Measurements from ENCODE around the gene EXOC2. TPM values are rescaled to one million over a fixed set of nuclear protein-coding genes. Genes with fewer than 3 reads are reported as not detected.

EXOC2 gene
- total and polyA plus RNA-seq, 2 donors (not counting 1 experiment from before 2014, with no cell fraction given), result 12.2 to 45.0 TPM

- intact Hi-C loops (cut with micrococcal nuclease), result no loop called here
- POLR2A ChIA-PET, result no interaction called here
- no peak overlapping the region for H3K9ac ChIP-seq (ENCODE audit: low read length)
- H3K79me2 ChIP-seq (ENCODE audit: control insufficient read depth, insufficient read depth, low read length), result no peaks in the 10 kb centered on the region
- no peak overlapping the region for H3K4me2 ChIP-seq (replicated peaks; ENCODE audit: low read depth, low read length, poor library complexity, severe bottlenecking)
- no peak overlapping the region for H3K4me3 ChIP-seq (ENCODE audit: control extremely low read depth in 1 of 5, extremely low read depth in 1 of 5, insufficient read depth in 1 of 5, low read depth in 2 of 5, low read length in 4 of 5)
- 84% methylated on average over 13 of the region's 13 CpGs for WGBS (ENCODE audit: insufficient coverage)
- Mint-ChIP-seq H3K9me3 (ENCODE audit: insufficient read depth) (peaks cover 2% of the 10 kb centered on the region), H3K4me3 (no peak overlapping the region), H3K27me3 (no peaks in the 10 kb centered on the region), H3K4me1 (peaks cover under 1% of the 10 kb centered on the region), H3K27ac (no peak overlapping the region)
- no peaks in the 10 kb centered on the region for H3K9me3 ChIP-seq (ENCODE audit: control extremely low read depth in 1 of 3, control insufficient read depth in 2 of 3, insufficient read depth in 1 of 3, low read length in 2 of 3)
- H4K20me1 ChIP-seq (ENCODE audit: control insufficient read depth, insufficient read depth, low read length, poor library complexity, severe bottlenecking), result no peaks in the 10 kb centered on the region
- H3K27ac ChIP-seq (ENCODE audit: low read length in 2 of 2), result no peak overlapping the region
- no peak for DNase-seq
- no peaks in the 10 kb centered on the region for H3K27me3 ChIP-seq (replicated peaks in 1 of 4; ENCODE audit: control extremely low read depth in 1 of 4, control insufficient read depth in 3 of 4, insufficient read depth in 4 of 4, low read length in 3 of 4)
- no peaks in the 10 kb centered on the region for H3K36me3 ChIP-seq (replicated peaks in 1 of 2; ENCODE audit: control extremely low read depth in 1 of 2, control insufficient read depth in 1 of 2, extremely low read depth in 1 of 2, insufficient read depth in 2 of 2, low read length in 1 of 2)
- CTCF ChIA-PET, result no interaction called here
- H3K4me1 ChIP-seq (ENCODE audit: control insufficient read depth in 2 of 2, insufficient read depth in 2 of 2, low read length in 2 of 2), result no peaks in the 10 kb centered on the region
- no peak for TF ChIP-seq EZH2 (IDR thresholded peaks at IDR 0.05; ENCODE audit: borderline replicate concordance, insufficient read depth, low read depth, low read length, poor library complexity, severe bottlenecking)
- TF ChIP-seq CTCF (IDR thresholded peaks at IDR 0.05), result no peak
- no peak overlapping the region for H2AFZ ChIP-seq (ENCODE audit: insufficient read depth, low read depth, low read length, poor library complexity, severe bottlenecking)
- no peak for ATAC-seq (ENCODE audit: low read depth)
Observed at GRCh38 chr6:453152-453551, 239.8 kb downstream of the EXOC2 start.

DNA sequence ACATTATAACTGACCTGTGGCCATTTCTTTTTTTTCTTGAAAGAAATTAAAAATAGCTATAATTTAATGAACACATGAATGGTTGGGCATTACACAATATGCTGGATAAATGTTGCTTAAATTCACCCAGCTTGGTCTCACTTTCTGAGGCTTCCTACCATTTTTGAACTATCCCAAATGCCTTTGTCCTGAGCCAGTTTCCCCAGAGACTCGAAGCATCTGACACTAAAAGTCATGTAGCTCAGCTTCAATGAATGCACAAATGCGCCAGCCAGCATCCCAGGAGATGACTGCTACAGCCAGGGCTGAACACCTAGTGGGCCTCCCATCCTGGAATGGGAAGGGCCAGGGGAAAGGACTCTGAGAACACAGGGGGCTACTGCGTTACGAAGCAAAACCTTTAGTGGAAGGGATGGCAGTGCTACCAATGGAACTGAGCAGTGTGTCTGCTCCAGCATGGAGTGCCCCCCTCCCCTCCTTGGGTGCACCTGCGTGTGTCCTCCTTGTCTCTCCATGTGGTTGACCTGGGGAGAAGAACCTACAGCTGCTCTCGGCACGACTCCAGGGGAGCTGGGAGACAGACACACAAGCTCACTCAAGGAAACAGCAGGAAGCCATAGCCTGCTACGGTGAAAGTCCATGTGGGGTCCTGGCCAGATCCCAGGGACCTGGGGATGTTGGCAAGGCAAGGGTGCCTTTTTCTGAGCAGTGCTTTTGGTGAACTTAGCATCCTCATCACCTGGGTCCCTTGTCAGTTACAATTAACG, 240.5 kb downstream of the EXOC2 start:
- peaks cover 0 to 3% of the 10 kb centered on the region in 2 donors for H3K4me1 ChIP-seq (ENCODE audit: control insufficient read depth in 2 of 2, insufficient read depth in 2 of 2, low read length in 2 of 2)
- ATAC-seq (ENCODE audit: low read depth) (no peak), DNase-seq (no peak)
- TF ChIP-seq CTCF (IDR thresholded peaks at IDR 0.05) (no peak), EZH2 (IDR thresholded peaks at IDR 0.05; ENCODE audit: borderline replicate concordance, insufficient read depth, low read depth, low read length, poor library complexity, severe bottlenecking) (no peak)
- no peaks in the 10 kb centered on the region for H3K36me3 ChIP-seq (replicated peaks in 1 of 2; ENCODE audit: control extremely low read depth in 1 of 2, control insufficient read depth in 1 of 2, extremely low read depth in 1 of 2, insufficient read depth in 2 of 2, low read length in 1 of 2)
- H3K9ac ChIP-seq (ENCODE audit: low read length), result no peak overlapping the region
- WGBS (ENCODE audit: insufficient coverage), result 90% methylated on average over 9 of the region's 9 CpGs
- H3K4me2 ChIP-seq (replicated peaks; ENCODE audit: low read depth, low read length, poor library complexity, severe bottlenecking), result no peak overlapping the region
- H3K4me3 Mint-ChIP-seq, result no peak overlapping the region
- H3K4me3 ChIP-seq (ENCODE audit: control extremely low read depth in 1 of 5, extremely low read depth in 1 of 5, insufficient read depth in 1 of 5, low read depth in 2 of 5, low read length in 4 of 5), result no peak overlapping the region
- POLR2A ChIA-PET, result no interaction called here
- H3K27me3 Mint-ChIP-seq, result no peaks in the 10 kb centered on the region
- H3K27ac ChIP-seq (ENCODE audit: low read length in 2 of 2), result no peak overlapping the region
- H2AFZ ChIP-seq (ENCODE audit: insufficient read depth, low read depth, low read length, poor library complexity, severe bottlenecking), result no peak overlapping the region
- H4K20me1 ChIP-seq (ENCODE audit: control insufficient read depth, insufficient read depth, low read length, poor library complexity, severe bottlenecking), result no peaks in the 10 kb centered on the region
- intact Hi-C loops (cut with micrococcal nuclease), result no loop called here
- peaks cover under 1% of the 10 kb centered on the region for H3K9me3 Mint-ChIP-seq (ENCODE audit: insufficient read depth)
- H3K27me3 ChIP-seq (replicated peaks in 1 of 4; ENCODE audit: control extremely low read depth in 1 of 4, control insufficient read depth in 3 of 4, insufficient read depth in 4 of 4, low read length in 3 of 4), result no peaks in the 10 kb centered on the region
- peaks cover 5% of the 10 kb centered on the region for H3K4me1 Mint-ChIP-seq
- no peaks in the 10 kb centered on the region for H3K79me2 ChIP-seq (ENCODE audit: control insufficient read depth, insufficient read depth, low read length)
- no peak overlapping the region for H3K27ac Mint-ChIP-seq
- no peaks in the 10 kb centered on the region for H3K9me3 ChIP-seq (ENCODE audit: control extremely low read depth in 1 of 3, control insufficient read depth in 2 of 3, insufficient read depth in 1 of 3, low read length in 2 of 3)
- CTCF ChIA-PET, result no interaction called here

Measured in B cell (primary cell).